GM23338 (cell line): ENCODE results near the gene BTBD9.

Experiments used
- CTCF ChIP-seq, 2 experiments: fragments of 200-600 bp in 1 of 2; sonication (generic) in 1 of 2; conservative IDR thresholded peaks; 2 replicates each; pipeline versions ENCODE4 v1.5.1 to v1.6.1; 2016 to 2017; ENCODE audit warnings: antibody characterized with exemption in 2 of 2, low read depth in 2 of 2, mild to moderate bottlenecking in 2 of 2, moderate library complexity in 1 of 2
- EZH2 ChIP-seq: fragments of 200-600 bp; sonication (generic); IDR thresholded peaks from one replicate; pipeline ENCODE4 v1.8.0; 2017; ENCODE audit warnings: antibody characterized with exemption, mild to moderate bottlenecking, low read depth; ENCODE audit not compliant: unreplicated experiment
- EZH2phosphoT487 ChIP-seq: fragments of 200-600 bp; sonication (generic); IDR thresholded peaks from one replicate; pipeline ENCODE4 v1.8.1; 2018; ENCODE audit warnings: antibody characterized with exemption; ENCODE audit not compliant: unreplicated experiment
- JUNB ChIP-seq: IDR thresholded peaks from one replicate; pipeline ENCODE4 v1.6.1; 2016; ENCODE audit warnings: antibody characterized with exemption; ENCODE audit not compliant: unreplicated experiment
- POLR2AphosphoS5 ChIP-seq: IDR thresholded peaks from 2 replicates; pipeline ENCODE4 v1.6.1; 2016; ENCODE audit warnings: antibody characterized with exemption, low read depth
- REST ChIP-seq: IDR thresholded peaks from one replicate; pipeline ENCODE4 v1.6.1; 2018; ENCODE audit warnings: antibody characterized with exemption; ENCODE audit not compliant: unreplicated experiment
- ZNF114 ChIP-seq: fragments of 250-450 bp; sonication (Bioruptor Pico); IDR thresholded peaks from 2 replicates; pipeline ENCODE4 v1.5.0; 2020; ENCODE audit warnings: mild to moderate bottlenecking, moderate library complexity

GRCh38 chr6:38571721-38572120 is 68.0 kb downstream of the BTBD9 start:
- TF ChIP-seq CTCF (conservative IDR thresholded peaks at IDR 0.05; ENCODE audit: low read depth in 2 of 2) (no peak), POLR2AphosphoS5 (no peak), JUNB (no peak), EZH2phosphoT487 (no peak), EZH2 (no peak), ZNF114 (no peak), REST (no peak)
